Uterus (tissue), 2 donors: ENCODE measurements around the gene CHD9NB.

Experiments used
- CTCF ChIP-seq, 4 experiments: fragments of 200-600 bp in 2 of 4; fragments of 450-650 bp in 2 of 4; sonication (generic) in 2 of 4; IDR thresholded peaks; one replicate each; pipeline ENCODE4 v1.5.1; 2016 to 2019; ENCODE audit warnings: antibody characterized with exemption in 4 of 4, mild to moderate bottlenecking in 2 of 4, moderate library complexity in 1 of 4
- POLR2A ChIP-seq, 2 donors: fragments of 450-650 bp; IDR thresholded peaks; one replicate each; pipeline ENCODE4 v1.6.1; 2016; ENCODE audit warnings: antibody characterized with exemption in 2 of 2, mild to moderate bottlenecking in 1 of 2, moderate library complexity in 1 of 2

DNA sequence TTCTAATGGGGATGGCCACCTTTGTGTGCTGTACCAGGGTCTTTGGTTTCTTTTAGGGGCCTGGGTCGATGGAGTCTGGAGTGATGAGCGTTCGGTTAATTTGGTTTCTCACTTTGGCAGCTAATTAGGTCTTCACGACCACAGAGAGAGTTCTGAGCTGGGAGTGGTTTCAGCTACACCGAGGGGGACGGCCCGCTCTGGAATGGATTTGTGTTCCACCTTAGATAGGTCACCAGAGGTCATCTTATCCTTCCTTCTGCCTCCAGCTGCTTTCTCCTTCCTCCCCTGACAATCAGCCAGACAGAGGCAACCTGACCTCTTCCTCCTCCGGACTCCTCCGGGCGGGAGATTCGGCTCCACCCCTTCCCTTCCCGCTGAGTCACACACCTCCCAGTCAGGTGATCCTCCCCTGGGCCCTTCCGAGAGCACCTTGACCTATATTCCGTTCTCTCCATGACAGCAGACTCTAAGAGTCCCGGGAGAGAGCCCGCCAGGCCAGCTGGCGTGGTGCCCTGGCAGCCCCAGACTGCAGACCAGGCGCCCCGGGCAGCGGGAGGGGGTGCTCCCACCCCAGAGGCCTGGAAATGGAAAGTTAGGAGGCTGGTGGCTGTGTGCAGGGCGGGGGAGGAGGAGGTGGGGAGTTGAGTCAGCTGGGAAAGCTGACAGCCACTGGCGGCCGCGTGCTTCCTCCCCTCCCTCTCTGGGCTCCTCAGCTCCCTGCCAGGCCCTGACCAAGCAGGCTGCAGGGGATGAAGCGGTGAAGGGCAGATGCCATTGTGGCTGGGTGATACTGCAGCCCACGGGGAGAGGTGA is 46.8 kb upstream of the CHD9NB start:
- peak in 1 of 4 experiments; percentile 12 for TF ChIP-seq CTCF (IDR thresholded peaks at IDR 0.05)
- no peak for TF ChIP-seq POLR2A (IDR thresholded peaks at IDR 0.05)
